Left kidney (tissue), 8 donors: ENCODE measurements around the gene HTR3D. TPM values are rescaled to one million over a fixed set of nuclear protein-coding genes. Genes with fewer than 3 reads are reported as not detected.
A peak's percentile ranks its signal among the peaks of the same experiment; 100 is the strongest.
"Not testable (repeated sequence)": the region's sequence is repeated elsewhere in the genome, so short reads cannot be mapped to it uniquely, and the experiment has no call there.

Source experiments
- DNase-seq: peaks from one replicate; pipeline ENCODE4 v3.0.0-alpha.2; 2013
- long read RNA-seq, 8 donors: transcript quantifications; one replicate each; lab custom pipeline, GENCODE V29; 2026
- polyA plus RNA-seq: library from polyadenylated mRNA; unstranded; fragments of 120-200 nt; gene quantifications from one replicate; pipeline ENCODE4 v1.2.1, GENCODE V29; 2013; ENCODE audit not compliant: insufficient read length

HTR3D gene, protein sequence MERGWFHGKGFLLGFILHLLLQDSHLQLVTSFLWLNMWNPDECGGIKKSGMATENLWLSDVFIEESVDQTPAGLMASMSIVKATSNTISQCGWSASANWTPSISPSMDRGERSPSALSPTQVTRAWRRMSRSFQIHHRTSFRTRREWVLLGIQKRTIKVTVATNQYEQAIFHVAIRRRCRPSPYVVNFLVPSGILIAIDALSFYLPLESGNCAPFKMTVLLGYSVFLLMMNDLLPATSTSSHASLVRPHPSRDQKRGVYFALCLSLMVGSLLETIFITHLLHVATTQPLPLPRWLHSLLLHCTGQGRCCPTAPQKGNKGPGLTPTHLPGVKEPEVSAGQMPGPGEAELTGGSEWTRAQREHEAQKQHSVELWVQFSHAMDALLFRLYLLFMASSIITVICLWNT
- not detected for polyA plus RNA-seq
- long read RNA-seq, donor 1, result 0 reads
- long read RNA-seq, donor 2, result 0 reads
- long read RNA-seq, donor 3, result 0 reads
- long read RNA-seq, donor 4, result 0 reads
- long read RNA-seq, donor 5, result 0 reads
- long read RNA-seq, donor 6, result 0 reads
- long read RNA-seq, donor 7, result 0 reads
- long read RNA-seq, donor 8, result 0 reads

DNA sequence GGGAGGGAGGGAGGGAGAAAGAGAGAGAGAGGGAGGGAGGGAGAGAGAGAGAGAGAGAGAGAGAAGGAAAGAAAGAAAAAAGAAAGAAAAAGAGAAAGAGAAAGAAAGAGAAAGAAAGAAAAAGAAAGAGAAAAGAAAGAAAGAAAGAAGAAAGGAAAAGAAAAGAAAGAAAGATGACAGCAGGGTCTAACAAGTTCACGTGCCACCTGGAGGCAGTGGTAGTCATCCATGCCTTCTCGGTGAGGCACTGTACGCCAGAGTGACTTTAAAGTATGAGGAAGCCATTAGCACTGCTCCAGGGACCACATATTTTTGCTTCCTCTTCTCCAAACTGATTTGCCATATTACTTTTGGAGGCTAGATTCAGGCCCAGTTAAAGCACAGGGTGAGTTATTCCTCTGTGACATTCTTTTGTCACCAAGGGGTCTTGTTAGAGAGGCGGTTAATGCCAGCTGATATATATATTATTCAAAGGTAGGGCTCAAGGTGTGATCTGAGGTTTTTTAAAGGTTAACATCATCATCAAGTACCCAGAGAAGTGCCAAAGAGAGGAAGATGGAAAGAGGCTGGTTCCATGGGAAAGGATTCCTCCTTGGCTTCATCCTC, at the start of gene HTR3D:
Gene HTR3D (plus strand): TSS at position 556 of the 606 bp plus-strand sequence. CDS start 0 bp downstream, at position 556.
- DNase-seq, result peak; percentile 40

DNA sequence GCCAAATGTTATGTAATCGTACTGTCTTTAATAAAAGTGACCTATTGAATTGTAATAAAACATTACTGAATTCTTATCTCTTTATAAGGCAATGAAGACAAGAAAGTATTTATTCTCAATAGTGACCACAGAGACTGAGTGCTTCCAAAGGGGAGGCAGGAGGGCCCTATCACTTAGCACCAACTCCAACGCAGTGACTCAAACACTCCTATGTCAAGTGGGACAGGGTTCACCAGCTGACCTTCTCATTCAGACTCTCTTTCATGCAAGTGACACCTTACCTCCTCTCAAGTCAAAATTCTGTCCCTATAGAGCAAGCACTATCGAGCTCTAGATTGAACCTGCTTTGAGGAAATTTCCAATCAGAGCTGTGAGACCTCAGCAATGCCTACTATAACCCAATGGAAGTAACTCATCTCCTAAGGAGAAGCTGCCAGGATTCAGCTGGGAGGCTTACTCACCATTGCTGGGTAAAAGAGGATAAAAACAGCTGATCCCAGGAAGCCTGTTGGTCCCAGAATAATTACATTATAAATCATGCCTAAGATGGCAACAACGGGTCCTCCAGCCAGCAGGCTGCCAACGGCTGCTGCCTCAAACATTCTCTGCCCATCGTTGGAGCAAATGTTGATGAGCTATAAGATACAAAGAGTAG, 49.4 kb upstream of the HTR3D start:
- no peak for DNase-seq

DNA sequence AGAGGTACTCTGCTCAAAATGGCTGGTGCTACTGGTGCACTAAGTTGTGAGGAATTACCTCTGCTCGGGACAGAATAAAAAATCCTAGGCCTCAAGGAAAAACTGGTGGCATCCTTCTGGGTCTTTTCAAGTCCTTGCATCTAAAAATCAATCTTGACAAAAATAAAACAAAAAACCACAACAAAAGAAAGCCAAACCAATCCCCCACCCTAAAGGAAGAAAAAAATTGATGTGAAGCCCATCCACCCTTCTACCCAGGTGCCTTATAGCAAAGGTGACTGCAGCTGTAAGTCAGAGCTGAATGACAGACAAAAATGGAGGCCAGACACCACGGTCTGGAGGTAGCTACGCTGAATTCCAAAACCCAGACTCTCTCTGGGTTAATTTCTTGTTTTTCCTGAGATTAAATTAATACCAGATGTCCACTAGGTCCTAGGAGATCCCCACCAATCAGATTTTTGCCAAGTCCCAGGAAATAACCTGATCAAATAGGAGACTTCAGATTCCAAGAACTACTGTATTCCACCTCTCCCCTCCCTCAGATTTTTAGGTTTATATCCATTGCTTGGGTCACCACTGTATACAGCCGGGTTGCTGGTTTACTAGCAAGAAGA, 47.3 kb upstream of the HTR3D start:
- no peak for DNase-seq

DNA sequence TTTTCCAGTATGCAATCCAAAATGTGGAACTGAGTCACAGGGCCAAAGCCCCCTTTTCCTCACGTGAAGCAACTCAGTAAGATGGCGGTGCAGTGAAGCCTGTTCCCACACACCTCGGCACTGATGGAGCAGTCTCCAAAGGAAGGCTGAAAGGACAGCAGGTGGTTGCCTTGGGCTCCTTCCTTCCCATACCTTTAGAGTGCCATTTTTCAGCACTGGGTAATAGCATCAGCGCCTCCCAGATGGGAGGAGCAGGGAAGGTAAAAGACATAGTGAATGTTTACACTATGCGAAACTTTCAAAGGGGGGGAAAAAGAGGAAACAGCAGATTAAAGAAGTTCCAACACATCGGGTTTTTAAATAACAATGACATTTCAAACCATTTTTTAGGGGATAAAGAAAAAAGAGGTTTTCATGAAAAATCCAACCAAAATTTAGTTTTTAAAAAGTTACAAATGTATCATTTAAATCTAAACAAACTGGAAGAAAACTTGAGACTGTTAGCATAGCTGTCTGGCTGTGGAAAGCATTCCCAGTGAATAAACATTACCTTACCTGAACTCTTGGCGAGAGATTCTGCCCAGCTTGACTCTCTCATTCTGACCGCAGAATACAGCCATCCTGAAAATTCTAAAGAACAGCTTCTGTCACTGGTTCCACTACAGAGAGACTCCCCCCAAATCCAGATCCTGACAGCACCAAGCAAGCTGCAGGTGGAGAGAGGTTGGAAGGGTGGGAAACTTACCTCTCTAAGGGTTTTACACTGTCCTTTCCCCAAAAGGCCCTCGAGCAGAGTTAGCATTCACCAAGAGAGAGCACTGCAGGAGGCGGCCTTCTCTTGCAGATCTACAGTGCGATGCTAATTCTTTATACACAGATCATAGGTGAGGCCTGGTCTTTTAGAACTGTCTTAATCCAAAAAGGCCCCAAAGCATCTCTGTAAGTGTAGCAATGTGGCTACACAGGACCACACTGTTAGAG, 46.5 kb upstream of the HTR3D start:
- no peak for DNase-seq

DNA sequence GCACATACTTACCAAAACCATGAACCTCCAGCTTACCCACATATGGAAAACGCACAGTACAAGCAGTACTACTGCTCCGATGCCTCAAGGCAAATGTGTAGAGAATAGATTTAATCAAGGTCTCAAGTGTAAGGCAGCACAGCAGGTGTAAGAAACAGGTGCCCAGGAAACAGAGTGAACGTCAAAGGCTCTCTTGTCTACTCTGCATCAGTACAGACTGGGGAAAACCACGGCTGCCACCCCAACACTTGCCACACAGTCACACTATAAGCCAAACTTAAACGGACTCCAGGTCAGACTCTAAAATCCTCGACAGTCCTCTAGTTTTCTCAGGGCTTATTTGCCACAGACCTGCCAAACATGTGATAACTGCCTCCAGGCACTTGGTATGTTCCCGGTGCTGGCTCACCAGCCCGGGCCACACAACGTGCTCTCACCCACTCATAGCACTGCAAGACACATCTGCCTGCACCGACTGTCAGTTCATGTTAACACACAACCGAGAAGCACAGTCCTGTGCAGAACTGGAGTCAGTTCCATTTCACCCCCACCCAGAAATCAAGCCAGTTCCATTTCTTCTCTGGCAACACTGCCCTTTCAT, 44.4 kb upstream of the HTR3D start:
- DNase-seq, result no peak

DNA sequence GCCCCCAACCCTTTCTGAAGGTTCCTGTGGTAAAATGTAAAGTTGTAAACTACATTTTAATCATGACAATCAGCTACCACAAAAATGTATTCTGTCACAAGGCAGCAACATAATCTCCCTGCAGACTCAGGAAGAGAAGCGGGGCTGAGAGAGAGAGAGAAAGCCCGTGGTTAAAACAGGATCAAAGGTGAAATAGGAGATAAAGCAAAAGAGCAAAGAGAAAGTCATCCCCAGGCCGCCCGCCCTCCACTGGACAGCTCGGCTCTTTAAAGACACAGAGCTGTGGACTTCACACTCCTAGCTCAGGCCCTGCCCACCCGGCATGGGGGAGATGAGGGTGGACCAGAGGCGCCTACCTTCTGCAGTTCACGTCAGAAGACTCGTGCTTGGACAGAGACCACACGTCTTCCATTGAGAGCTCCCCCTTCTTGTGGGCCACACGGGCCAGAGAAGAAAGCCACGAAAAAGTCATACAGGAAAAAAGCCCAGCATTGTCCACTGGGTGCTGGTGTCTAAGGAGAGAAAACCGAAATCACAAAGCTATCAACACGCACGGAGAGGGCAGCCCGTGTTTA, 43.2 kb upstream of the HTR3D start:
- no peak for DNase-seq

DNA sequence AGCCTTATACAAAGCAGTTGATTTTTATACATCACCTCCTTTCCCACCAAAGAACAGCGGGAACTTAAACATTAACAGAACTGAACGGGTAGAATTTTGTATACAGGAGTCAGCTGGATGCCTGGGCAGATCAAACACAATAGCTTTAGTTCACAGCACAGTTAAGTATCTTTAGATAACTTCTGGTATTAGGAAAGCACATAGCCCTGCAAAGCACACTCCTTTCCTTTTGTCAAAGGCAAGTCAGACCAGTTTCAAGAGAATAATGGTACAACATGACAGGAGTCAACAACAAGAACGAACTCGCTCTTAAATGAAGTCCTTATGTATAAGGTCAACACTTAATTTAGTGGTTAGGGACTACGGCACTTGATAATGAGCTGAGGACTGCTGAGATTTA, 40.1 kb upstream of the HTR3D start:
- no peak for DNase-seq

DNA sequence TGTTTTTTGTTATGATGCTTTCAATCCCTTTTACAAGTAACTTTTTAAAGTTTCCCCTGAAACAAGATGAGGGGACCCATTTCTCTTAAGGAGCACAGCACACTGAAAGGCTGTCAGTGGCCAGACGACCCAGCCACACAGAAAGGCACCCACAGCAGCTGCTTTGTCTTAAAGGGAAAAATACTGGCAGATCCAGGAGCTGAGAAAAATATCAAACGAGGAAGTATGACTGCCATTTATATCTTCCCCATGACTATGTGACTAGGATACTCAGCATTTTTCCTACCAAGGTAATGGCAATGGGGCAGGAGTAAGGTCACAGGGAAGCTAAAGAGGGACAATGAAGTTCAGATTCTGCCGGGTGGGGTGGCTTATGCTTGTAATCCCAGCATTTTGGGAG, 29.8 kb upstream of the HTR3D start:
- DNase-seq, result no peak

DNA sequence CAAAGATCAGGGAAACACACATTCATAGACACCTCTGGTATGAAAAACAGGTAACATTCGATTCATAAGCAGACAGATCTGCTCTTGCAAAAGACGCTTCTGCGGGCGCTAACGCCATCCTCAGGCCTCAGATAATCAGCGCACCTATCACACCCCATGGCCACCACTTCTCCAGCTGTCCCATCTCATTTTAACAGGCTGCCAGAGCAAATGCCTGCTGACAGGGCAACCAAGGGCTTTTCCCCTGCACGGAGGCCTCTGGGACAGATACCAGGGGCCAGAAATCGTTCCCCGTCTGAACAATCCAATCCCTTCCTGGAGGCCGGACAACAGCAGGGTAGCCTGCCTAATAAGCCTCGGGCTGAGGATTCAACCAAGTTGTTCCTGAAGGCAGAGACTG, 29.1 kb upstream of the HTR3D start:
- DNase-seq, result no peak

DNA sequence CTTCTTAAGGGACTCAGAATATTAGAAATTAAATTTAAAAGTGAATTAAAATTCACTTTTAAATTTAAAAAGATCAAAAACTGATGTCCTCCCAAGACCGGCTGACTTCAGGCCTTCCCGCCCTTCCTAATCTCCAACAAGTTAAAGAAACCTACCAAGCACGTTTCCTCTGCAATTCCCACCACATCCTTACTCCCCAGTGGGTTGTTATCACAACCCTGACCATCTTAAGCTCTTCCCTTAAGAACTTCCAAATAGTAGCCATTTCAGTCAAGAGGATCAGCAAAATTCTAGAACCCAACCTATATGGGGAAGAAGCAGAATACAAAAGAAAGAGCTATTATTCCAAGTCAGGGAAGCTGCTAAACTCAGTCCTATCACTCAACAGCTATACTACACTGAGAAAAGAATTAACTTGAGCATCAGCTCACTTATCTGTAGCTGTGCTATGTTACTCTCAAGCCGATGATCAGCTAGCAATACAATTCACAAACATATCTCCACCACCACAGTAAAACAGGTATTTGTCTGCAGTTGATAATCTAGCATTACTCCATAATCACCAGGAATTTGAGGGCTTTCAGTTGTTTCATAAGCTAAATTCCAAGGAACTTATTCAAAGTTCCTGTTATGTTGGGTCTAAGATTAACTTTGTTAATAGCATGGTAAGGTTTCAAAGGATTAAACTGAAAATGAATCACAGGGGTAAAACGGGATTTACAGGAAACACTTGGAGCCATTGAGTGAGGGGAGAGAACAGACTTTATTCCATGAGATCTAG, 28.2 kb upstream of the HTR3D start:
- DNase-seq, result no peak

DNA sequence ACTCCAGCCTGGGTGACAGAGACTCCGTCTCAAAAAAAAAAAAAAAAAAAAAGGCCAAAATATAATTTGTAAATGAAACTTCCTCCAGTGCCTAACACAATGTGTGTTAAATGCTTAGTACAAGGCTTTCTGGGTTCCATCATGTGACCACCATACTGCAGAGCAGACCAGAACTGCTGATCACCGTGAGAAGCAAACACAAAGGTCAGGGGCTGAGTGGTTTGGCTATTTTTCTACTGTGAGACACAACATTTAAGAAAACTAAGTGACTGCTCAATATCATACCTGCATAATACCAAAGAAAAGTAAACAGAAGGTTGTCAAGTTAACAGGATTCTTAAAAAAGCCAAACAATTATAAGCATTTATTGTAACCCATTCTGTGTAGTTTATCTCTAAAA, 27.1 kb upstream of the HTR3D start:
- DNase-seq, result no peak

DNA sequence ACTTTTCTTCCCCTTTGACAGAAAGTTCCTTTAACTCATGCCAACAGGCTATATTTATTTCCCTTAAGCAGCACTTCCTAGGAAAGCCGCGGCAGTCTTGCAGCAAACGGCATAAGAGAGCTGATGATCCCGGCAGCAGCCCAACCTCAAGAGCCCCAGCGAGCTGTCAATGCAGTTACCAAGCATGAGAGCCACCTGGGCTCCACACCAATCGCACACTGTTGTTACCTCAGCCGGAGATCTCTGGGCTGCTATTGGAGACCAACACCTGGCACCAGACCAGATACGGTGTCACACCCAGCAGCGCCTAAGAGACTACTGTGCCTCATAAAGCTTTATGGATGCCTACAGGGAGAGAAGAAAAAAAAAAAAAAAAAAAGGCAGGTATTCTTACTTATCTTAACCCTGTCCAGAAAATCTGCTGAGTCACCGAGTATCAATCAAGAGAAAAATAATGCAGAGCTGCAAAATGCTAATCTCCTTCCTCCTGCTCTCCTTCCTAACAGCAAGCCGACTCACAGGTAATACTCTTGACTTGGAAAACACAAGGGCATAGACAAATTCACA, 25.5 kb upstream of the HTR3D start:
- peak; percentile 68 for DNase-seq

DNA sequence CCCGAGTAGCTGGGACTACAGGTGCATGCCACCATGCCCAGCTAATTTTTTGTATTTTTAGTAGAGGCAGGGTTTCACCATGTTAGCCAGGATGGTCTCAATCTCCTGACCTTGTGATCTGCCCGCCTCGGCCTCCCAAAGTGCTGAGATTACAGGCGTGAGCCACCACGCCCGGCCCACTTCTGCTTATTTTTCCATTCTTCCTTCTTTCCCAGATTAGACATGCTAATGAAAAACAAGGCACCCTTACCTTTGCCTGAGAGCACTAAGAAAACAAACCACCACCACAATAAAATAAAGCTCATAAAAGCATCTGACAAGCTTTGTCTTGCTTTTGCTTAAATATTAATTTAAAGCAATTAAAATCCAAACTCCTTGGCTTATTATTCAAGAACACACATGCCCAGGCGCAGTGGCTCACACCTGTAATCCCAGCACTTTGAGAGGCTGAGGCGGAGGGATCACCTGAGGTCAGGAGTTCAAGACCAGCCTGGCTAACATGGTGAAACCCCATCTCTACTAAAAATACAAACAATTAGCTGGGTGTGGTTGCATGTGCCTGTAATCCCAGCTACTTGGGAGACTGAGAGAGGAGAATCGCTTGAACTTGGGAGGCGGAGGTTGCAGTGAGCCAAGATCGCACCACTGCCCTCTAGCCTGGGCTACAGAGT, 24.3 kb upstream of the HTR3D start:
- not testable (repeated sequence) for DNase-seq

DNA sequence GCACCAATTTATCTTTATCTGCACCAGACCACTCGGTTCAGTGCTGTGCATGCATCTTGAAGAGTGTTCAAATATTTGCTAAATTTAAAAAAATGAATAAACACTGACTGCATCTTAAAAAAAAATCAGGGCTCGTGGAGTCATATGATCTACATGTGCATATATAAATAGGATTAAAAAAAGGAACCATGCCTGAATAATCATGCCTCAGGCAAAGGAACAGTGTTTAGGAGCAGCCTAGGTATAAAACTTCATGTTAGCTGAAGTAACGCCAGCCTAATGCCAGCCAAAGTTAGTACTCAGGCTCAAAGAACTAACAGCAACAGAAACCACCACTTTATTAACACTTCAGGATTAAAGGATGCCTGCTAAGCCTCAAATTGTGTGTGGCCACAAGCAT, 23.4 kb upstream of the HTR3D start:
- no peak for DNase-seq

DNA sequence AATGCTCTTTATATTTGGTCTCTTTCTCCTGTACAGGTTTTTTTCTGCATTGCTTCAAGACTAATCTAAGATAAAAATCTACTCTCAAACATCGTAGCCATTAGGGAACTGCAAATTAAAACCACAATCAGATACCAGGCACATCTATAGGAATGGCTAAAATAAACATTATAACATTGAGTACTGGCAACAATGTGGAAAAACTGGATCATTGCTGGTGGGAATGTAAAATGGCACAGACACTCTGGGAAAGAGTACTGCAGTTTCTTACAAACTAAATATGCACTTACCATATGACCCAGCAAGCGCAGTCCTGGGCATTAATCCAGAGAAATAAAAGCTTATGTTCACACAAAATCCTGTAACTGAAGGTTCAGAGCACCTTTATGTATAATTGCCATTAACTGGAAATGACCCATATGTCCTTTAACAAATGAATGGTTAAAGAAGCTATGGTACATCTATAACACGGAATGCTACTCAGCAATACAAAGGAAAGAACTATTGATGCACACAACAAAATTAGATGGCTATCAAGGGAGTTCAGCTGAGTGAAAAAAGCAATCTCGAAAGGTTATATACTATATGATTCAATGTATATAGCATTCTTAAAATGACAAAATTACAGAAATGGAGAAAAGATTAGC, 20.2 kb upstream of the HTR3D start:
- DNase-seq, result no peak

DNA sequence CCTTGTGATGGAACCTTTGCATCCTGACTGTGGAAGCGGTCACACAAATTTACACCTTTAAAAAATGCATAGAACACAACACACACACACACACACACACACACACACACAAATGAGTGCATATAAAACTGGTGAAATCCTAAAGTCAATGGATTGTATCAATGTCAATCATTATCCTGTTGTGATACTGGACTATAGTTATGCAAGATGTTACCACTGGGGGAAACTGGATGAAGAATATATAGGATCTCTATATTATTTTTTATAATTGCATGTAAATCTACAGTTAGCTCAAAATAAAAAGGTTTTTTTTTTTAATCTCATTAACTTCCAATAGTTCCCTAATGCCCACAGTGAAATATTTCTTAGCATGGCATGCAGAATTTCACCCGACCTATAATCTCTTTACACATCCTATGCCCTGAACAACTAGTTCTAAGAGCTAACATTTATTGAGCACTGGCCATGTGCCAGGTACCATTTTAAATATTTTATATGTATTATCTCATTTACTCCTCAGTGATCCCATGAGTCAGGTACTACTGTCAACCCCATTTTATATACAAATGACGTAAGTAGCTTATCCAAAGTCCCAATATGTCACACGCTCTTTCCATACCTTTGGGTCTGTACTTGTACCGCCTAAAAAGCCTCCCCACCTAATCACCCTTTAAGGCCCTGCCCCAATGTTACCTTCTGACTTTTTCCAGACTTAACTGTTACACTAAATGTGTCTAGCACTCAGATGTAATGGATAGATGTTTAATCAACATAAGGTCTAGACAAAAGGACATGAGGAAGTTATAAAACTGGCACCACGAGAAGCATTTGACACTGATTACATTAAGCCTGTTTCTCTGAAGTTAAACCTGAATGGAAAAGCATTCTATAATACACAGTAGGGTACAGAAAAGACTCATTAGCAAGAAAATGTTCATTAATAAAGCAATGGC, 19.3 kb upstream of the HTR3D start:
- no peak for DNase-seq
